Measurements from ENCODE around the gene PAQR7.
"Not testable (repeated sequence)": the region's sequence is repeated elsewhere in the genome, so short reads cannot be mapped to it uniquely, and the experiment has no call there.

Gene PAQR7

DNA sequence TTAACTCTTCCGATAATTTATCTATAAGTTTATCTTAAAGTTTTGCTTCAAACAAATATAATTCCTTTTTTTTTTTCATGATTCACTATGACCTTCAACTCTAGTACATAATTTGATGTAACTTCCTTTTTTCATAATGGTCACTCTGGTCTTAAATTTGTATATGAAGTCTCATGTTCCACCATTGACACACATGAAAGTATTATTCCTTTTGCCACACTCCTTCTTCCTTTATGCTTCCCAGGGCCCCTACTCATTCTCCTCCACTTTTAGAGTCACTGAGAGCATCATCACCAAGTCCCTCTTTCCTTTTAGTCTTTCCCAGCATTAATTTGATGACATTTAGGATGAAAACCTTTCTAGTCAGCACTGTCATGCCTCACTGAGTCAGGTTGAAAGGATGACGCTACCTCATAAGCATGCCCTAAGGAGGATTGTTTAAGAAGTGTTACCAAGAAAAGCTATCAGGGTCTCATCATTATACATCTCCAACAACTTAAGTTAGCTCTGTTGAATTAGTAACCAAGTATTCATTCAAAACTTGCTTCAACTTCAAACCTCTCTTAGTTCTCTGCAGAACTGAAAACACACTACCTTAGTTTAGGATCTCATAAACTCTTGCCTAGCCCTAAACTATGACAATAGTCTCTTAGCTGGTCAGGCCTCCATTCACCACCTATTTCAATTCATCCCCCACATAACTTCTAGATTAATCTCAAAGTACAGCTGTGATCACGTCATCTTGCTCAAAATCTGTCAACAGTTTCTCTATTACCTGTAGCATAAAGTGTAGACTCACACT is 30.8 kb downstream of the PAQR7 start:
- no peak overlapping the region for H3K4me3 ChIP-seq (ENCODE audit: low read depth, low read length)
- TF ChIP-seq, protein P1, sequence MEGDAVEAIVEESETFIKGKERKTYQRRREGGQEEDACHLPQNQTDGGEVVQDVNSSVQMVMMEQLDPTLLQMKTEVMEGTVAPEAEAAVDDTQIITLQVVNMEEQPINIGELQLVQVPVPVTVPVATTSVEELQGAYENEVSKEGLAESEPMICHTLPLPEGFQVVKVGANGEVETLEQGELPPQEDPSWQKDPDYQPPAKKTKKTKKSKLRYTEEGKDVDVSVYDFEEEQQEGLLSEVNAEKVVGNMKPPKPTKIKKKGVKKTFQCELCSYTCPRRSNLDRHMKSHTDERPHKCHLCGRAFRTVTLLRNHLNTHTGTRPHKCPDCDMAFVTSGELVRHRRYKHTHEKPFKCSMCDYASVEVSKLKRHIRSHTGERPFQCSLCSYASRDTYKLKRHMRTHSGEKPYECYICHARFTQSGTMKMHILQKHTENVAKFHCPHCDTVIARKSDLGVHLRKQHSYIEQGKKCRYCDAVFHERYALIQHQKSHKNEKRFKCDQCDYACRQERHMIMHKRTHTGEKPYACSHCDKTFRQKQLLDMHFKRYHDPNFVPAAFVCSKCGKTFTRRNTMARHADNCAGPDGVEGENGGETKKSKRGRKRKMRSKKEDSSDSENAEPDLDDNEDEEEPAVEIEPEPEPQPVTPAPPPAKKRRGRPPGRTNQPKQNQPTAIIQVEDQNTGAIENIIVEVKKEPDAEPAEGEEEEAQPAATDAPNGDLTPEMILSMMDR (IDR thresholded peaks at IDR 0.05; ENCODE audit: low read depth, low read length): no peak

DNA sequence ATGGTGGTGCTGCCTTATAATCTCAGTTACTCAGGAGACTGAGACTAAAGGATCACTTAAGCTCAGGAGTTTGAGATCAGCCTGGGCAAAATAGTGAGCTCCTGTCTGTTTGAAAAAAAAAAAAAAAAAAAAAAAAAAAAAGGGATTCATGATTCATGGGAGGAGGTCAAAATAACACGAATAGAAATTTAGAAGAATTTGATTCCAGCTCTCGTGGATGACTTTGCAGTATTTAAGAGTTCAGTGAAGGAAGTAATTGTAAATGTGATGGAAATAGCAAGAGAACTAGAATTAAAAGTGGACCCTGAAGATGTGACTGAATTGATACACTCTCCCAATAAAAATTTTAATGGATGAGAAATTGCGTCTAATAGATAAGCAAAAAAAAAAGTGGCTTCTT is 32.0 kb downstream of the PAQR7 start:
- TF ChIP-seq, protein P1 (IDR thresholded peaks at IDR 0.05; ENCODE audit: low read depth, low read length): no peak
- H3K4me3 ChIP-seq (ENCODE audit: low read depth, low read length): no peak overlapping the region

DNA sequence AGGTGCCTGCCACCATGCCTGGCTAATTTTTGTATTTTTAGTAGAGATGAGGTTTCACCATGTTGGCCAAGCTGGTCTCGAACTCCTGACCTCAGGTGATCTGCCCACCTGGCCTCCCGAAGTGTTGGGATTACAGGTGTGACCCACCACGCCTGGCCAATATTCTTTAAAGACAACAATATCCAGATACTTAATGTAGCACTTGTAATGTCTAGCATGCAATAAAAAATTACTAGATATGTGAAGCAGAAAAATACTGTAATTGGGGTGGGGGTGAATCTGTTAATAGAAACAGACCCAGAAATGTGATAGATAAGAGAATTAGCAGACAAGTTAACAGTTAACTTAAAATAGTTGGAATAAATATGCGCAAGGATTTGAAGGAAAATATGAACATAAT is 35.7 kb downstream of the PAQR7 start:
- H3K4me3 ChIP-seq (ENCODE audit: low read depth, low read length): not testable (repeated sequence)

DNA sequence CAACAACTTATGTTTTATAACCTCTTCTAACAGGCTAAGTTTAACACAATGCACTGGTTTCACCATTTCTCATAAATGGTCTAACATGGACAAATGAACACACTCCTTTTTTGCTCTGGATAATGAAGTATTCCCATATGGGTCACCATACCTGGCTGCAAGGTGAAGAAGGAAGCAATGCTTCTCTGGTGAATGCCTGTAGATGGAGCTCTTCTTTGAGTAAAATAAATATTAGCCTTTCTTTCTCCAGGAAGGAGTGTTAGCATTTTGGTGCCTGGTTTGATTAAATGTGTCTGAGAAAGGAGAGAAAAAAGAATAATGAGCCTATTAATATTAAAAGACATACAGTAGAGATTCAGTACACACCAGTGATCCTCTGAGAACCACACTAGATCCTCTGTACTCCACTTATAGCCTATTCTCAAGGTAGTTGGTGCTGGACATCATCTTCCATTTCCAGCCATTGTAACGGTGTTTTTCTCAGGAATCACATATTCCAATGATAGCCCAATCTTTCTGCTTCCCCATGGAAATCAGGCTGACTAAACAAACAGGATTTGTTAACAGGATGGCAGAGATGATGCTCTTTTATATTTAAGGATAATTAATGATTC is 38.1 kb downstream of the PAQR7 start:
- no peak overlapping the region for H3K4me3 ChIP-seq (ENCODE audit: low read depth, low read length)
- TF ChIP-seq, protein P1 (IDR thresholded peaks at IDR 0.05; ENCODE audit: low read depth, low read length): no peak

DNA sequence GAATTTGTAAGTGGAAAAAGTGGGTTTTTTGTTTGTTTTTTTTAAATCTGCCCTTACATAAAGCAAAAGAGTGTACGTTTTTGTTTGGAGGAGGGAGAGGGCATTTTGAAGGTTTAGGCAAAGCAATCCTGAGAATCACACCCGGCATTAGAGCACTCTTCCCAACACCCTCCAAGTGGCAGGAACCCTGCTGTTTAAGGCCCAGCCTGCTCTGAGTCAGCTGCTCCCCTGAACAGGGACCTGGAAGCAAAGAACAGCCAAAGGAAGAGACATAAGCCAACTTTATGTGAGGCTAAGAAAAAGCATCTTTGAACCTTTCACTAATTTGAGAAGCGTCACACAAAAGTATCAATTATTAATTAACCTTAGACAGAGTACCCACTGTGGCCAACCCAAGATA is 38.8 kb downstream of the PAQR7 start:
- H3K4me3 ChIP-seq (ENCODE audit: low read depth, low read length): no peak overlapping the region
- TF ChIP-seq, protein P1 (IDR thresholded peaks at IDR 0.05; ENCODE audit: low read depth, low read length): no peak

DNA sequence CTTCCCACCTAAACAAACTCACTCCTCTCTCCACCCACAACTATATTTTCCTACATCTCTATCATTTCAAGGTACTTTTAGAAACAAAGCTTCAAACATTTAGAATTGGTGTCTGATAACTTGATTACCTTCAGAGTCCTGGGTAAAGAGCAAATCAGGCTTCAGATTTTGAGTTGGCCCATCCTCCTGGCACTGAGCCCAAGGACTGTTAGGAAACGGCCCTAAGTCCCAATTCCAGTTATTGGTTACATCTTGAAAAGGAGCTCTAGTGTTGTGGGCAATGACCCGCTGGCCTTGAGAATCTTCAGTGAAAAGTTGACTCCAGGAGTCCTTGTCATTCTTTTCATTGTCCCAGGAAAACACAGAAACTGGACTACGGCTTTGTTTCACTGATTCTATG is 40.6 kb downstream of the PAQR7 start:
- TF ChIP-seq, protein P1 (IDR thresholded peaks at IDR 0.05; ENCODE audit: low read depth, low read length): no peak
- H3K4me3 ChIP-seq (ENCODE audit: low read depth, low read length): no peak overlapping the region

DNA sequence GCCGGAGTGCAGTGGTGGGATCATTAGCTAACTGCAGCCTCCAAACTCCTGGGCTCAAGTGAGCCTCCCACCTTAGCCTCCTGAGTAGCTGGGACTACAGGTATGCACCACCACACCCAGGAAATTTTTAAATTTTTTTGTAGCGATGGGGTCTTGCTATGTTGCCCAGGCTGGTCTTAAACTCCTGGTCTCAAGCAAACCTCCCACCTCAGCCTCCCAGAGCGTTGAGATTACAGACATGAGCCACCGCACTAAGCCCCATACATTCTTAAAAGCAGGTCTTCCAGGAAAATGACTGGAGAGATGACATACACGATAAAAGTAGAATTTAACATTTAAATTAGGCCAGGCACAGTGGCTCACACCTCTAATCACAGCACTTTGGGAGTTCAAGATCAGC is 42.4 kb downstream of the PAQR7 start:
- TF ChIP-seq, protein P1 (IDR thresholded peaks at IDR 0.05; ENCODE audit: low read depth, low read length): no peak

More for the DNA sequence above, 42.4 kb downstream of the PAQR7 start:
- H3K4me3 ChIP-seq (ENCODE audit: low read depth, low read length): no peak overlapping the region

Measured in WI38 (cell line).